DOHH2 (cell line): ENCODE results near the gene CFAP43.

ENCODE experiments used
- H3F3A ChIP-seq: fragments of 200-600 bp; sonication (generic), shearing (Covaris generic); 2 replicates; pipeline ENCODE4 v1.6.0; 2016; ENCODE audit warnings: antibody characterized with exemption, mild to moderate bottlenecking; ENCODE audit not compliant: control insufficient read depth, insufficient read depth
- H3K27ac ChIP-seq: fragments of 200-600 bp; sonication (generic); 2 replicates; pipeline ENCODE4 v1.5.1; 2014; ENCODE audit warnings: low read depth, mild to moderate bottlenecking, low read length, moderate library complexity
- H3K27me3 ChIP-seq: fragments of 200-600 bp; sonication (generic); 2 replicates; pipeline ENCODE4 v1.6.1; 2014; ENCODE audit warnings: mild to moderate bottlenecking, low read length, mixed read lengths; ENCODE audit not compliant: control insufficient read depth
- H3K36me3 ChIP-seq: fragments of 200-600 bp; sonication (generic); 2 replicates; pipeline ENCODE4 v1.6.1; 2014; ENCODE audit warnings: mild to moderate bottlenecking, low read length, moderate library complexity, mixed read lengths; ENCODE audit not compliant: control insufficient read depth
- H3K4me1 ChIP-seq: fragments of 200-600 bp; sonication (generic); 2 replicates; pipeline ENCODE4 v1.6.1; 2014; ENCODE audit warnings: mild to moderate bottlenecking, low read length, mixed read lengths; ENCODE audit not compliant: control insufficient read depth
- H3K4me2 ChIP-seq: fragments of 200-600 bp; sonication (generic); 2 replicates; pipeline ENCODE4 v1.6.0; 2014; ENCODE audit warnings: mild to moderate bottlenecking, low read length, moderate library complexity
- H3K4me3 ChIP-seq: fragments of 200-600 bp; sonication (generic); 2 replicates; pipeline ENCODE4 v1.5.1; 2014; ENCODE audit warnings: mild to moderate bottlenecking, low read length, mixed read lengths
- H3K79me2 ChIP-seq: fragments of 200-600 bp; sonication (generic); 2 replicates; pipeline ENCODE4 v1.6.1; 2014; ENCODE audit warnings: mild to moderate bottlenecking, low read length, mixed read lengths; ENCODE audit not compliant: control insufficient read depth
- H3K9me2 ChIP-seq: fragments of 200-600 bp; sonication (generic); replicated peaks from 2 replicates; pipeline ENCODE4 v1.6.1; 2014; ENCODE audit warnings: mild to moderate bottlenecking, low read length, mixed read lengths; ENCODE audit not compliant: control insufficient read depth
- H3K9me3 ChIP-seq: fragments of 200-600 bp; sonication (generic); 2 replicates; pipeline ENCODE4 v1.6.1; 2014; ENCODE audit warnings: antibody characterized with exemption, low read length, mixed read lengths; ENCODE audit not compliant: control insufficient read depth, insufficient read depth
- H4K20me1 ChIP-seq: fragments of 200-600 bp; sonication (generic); 2 replicates; pipeline ENCODE4 v1.6.0; 2014; ENCODE audit warnings: low read depth, mild to moderate bottlenecking, antibody characterized with exemption, low read length, moderate library complexity; ENCODE audit not compliant: control insufficient read depth, insufficient read depth
- EZH2phosphoT487 ChIP-seq: fragments of 200-600 bp; sonication (generic); IDR thresholded peaks from 2 replicates; pipeline ENCODE4 v1.6.1; 2017; ENCODE audit warnings: borderline replicate concordance, mild to moderate bottlenecking, antibody characterized with exemption, low read length, moderate library complexity, mixed read lengths
- TF ChIP-seq, protein P1 (sequence below): fragments of 200-600 bp; sonication (generic); IDR thresholded peaks from one replicate; pipeline ENCODE4 v1.5.1; 2014; ENCODE audit warnings: antibody characterized with exemption, mild to moderate bottlenecking, low read depth, low read length; ENCODE audit not compliant: poor library complexity, severe bottlenecking

Gene CFAP43

DNA sequence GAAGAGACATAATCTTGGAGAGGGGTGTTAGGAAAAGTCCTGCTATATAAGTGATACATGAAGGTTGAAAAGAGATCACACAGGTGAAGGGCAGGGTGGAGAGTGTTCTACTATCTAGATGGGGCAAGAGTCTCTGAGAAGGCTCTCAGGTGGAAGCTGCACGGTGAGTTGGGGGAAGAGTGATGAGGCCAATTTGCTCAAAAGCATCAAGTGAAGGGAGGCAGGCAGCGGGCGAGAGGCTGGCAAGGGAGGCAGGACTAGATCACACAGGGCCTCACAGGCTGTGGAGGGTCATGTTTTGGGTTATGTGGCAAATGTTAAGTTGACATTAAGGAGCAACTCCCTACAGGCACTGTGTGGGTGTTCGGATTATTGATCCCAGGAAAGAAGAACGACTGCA, 143.9 kb downstream of the CFAP43 start:
- H3K36me3 ChIP-seq, result no peaks in the 10 kb centered on the region
- H3K4me1 ChIP-seq, result no peaks in the 10 kb centered on the region
- H3K4me3 ChIP-seq, result no peak overlapping the region
- H3F3A ChIP-seq, result no peaks in the 10 kb centered on the region
- H3K79me2 ChIP-seq, result no peaks in the 10 kb centered on the region
- H3K27ac ChIP-seq, result no peak overlapping the region
- TF ChIP-seq, protein P1, sequence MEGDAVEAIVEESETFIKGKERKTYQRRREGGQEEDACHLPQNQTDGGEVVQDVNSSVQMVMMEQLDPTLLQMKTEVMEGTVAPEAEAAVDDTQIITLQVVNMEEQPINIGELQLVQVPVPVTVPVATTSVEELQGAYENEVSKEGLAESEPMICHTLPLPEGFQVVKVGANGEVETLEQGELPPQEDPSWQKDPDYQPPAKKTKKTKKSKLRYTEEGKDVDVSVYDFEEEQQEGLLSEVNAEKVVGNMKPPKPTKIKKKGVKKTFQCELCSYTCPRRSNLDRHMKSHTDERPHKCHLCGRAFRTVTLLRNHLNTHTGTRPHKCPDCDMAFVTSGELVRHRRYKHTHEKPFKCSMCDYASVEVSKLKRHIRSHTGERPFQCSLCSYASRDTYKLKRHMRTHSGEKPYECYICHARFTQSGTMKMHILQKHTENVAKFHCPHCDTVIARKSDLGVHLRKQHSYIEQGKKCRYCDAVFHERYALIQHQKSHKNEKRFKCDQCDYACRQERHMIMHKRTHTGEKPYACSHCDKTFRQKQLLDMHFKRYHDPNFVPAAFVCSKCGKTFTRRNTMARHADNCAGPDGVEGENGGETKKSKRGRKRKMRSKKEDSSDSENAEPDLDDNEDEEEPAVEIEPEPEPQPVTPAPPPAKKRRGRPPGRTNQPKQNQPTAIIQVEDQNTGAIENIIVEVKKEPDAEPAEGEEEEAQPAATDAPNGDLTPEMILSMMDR, result no peak
- TF ChIP-seq EZH2phosphoT487, result no peak
- H3K9me2 ChIP-seq, result no peaks in the 10 kb centered on the region
- peaks cover 8% of the 10 kb centered on the region for H3K27me3 ChIP-seq
- no peaks in the 10 kb centered on the region for H3K9me3 ChIP-seq
- no peak overlapping the region for H3K4me2 ChIP-seq
- H4K20me1 ChIP-seq, result no peaks in the 10 kb centered on the region

DNA sequence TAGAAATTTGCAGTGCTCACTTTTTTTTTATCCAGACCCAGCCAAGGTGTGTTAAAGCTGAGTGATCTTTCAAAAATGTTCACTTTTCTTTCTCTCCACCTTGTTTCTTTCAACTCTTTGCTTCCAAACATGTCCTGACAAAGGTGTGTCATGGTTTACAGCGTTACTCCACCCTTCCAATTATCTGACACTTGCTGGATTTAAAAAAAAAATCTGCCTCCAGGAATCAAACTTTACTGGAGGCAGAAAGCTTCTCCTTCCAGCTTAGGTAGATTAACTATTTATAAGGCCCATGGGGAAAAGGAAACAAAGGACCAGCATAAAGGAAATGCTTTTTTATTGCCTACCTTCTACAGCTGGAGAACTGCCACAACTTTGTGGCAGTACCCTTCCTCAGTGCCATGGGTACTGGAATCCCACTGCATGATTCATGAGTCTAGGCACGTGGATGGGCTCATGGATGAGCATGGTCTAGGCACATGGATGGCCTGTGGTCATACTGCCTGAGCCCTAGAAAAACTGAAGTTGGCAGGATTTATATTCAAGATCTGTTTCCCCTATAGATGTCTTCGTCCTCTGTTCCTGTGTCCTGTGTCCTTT, 146.3 kb downstream of the CFAP43 start, which contains the start of gene COL17A1:
Gene COL17A1, minus strand, starts transcription at position 80 of the 600 bp plus-strand sequence. CDS start 5,207 bp downstream, outside the sequence.
- no peak within 1 kb of the TSS for H3K4me3 ChIP-seq
- H3K4me2 ChIP-seq, result no peak within 1 kb of the TSS
- H3K79me2 ChIP-seq, result no peaks in the 10 kb centered on the region
- H3F3A ChIP-seq, result no peaks in the 10 kb centered on the region
- no peaks in the 10 kb centered on the region for H4K20me1 ChIP-seq
- no peaks in the 10 kb centered on the region for H3K4me1 ChIP-seq
- H3K36me3 ChIP-seq, result no peaks in the 10 kb centered on the region
- H3K27me3 ChIP-seq, result peaks cover 4% of the 10 kb centered on the region
- H3K9me3 ChIP-seq, result no peaks in the 10 kb centered on the region
- no peak within 1 kb of the TSS for H3K27ac ChIP-seq
- no peaks in the 10 kb centered on the region for H3K9me2 ChIP-seq
- TF ChIP-seq, protein P1, result no peak
- TF ChIP-seq EZH2phosphoT487, result no peak

DNA sequence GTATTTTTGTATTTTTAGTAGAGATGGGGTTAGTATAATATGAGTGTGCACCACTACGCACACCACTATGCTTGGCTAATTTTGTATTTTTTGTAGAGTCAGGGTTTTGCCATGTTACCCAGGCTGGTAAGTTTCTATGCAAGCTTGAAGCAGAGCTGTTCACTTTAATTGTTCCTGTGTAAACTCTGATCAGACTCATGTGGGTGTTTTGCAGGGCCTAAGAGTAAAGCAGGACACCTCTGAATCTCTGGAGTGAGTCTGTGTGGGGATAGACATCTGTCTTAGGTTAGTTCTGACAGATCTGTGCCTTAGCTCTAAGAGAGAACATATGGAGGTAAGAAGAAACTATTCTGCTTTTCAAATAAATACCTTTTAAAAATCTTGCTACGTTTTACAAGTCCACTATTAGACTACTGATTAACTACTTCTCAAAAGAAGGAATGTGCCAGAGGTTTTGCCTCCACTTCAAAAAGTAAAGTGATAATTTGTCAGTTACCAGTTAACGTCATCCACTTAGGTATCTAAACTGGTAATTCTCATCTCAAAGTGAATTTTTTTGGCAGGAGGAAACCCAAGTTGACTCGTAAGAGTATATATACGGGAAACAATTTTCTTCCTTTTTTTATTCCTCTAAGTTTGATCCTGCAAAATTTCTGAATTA, 147.6 kb downstream of the CFAP43 start:
- no peak overlapping the region for H3K4me3 ChIP-seq
- no peak overlapping the region for H3K4me2 ChIP-seq
- peaks cover 2% of the 10 kb centered on the region; the same call in 1 of the 2 replicates for H3F3A ChIP-seq
- no peaks in the 10 kb centered on the region for H3K9me3 ChIP-seq
- peaks cover 4% of the 10 kb centered on the region for H3K27me3 ChIP-seq
- no peak overlapping the region for H3K27ac ChIP-seq
- H4K20me1 ChIP-seq, result no peaks in the 10 kb centered on the region
- TF ChIP-seq EZH2phosphoT487, result no peak
- TF ChIP-seq, protein P1, result no peak
- H3K9me2 ChIP-seq, result no peaks in the 10 kb centered on the region
- no peaks in the 10 kb centered on the region for H3K79me2 ChIP-seq
- H3K36me3 ChIP-seq, result no peaks in the 10 kb centered on the region
- H3K4me1 ChIP-seq, result no peaks in the 10 kb centered on the region
